Ureter (tissue), 1 donor: Measurements from ENCODE around the gene TBC1D20. TPM values are rescaled to one million over a fixed set of nuclear protein-coding genes. Genes with fewer than 3 reads are reported as not detected.

ENCODE experiments used
- DNase-seq: peaks from one replicate; pipeline ENCODE4 v3.0.0-alpha.2; 2020; ENCODE audit warnings: low spot score
- total RNA-seq: library from RNA; stranded (reverse); gene quantifications from one replicate; pipeline ENCODE4 v1.2.4, GENCODE V29; 2023
- donor health status: DM: yes; HTN: yes; CAD: no.

Gene TBC1D20
- total RNA-seq, 1 donor from 2014 or later: 48.6 TPM

DNA sequence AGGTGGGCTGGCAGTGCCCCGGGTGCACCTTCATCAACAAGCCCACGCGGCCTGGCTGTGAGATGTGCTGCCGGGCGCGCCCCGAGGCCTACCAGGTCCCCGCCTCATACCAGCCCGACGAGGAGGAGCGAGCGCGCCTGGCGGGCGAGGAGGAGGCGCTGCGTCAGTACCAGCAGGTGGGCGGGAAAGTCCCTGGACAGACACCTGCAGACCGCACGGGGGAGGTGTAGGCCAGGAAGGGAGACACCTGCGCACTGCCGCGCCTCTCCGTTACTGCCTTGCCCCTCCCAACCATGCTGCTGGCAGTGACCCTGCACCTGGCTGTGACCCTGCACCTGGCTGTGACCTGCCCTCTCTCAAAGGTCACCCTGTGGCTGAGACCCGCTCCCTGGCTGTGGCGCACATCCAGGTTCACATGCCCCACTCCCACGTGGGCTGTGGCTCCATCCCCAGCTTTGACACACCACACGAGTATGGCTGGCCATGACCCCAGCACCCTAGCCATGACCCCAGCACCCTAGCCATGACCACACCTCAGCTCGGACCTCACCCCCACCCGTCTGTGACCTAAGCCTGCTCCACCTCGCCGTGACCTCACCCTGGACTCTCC, 42.7 kb downstream of the TBC1D20 start:
- no peak for DNase-seq

- no peak for DNase-seq
Observed at GRCh38 chr20:418858-419365, 43.4 kb downstream of the TBC1D20 start.

GRCh38 chr20:417801-418342, 44.5 kb downstream of the TBC1D20 start:
- no peak for DNase-seq

DNA sequence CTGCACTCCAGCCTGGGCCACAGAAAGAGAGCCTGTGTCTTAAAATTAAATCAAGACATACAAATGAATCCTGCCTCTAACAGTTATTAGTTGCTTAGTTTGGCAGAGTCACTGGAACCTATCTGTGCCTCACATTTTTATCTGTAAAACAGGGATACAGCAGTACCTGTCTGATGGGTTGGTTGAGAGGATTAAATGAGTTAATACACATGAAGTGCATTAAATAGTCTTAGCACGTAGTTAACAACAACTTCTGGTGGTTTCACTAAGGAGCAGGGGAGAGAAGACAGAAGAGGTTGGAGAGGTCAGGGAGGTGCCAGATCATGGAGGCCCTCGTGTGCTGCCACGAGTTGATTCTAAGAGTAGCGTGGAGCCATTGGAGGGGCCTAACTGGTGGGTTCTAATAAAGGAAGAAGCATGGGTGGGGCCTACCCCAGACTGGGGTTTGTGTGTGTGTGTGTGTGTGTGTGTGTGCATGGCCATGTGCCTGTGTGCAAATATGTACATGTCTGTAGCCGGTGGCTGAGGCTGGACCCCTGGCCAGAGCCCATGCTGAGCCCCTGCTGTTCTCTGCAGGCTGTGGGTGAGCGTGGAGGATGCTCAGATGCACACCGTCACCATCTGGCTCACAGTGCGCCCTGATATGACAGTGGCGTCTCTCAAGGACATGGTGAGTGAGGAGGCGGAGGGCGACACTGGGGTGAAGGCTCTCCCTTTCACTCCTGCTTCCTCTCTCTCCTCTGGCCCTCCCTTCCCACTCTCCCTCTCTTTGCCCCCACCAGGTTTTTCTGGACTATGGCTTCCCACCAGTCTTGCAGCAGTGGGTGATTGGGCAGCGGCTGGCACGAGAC, 45.2 kb downstream of the TBC1D20 start:
- DNase-seq: no peak

- DNase-seq: no peak
Observed at GRCh38 chr20:415820-416322, 46.5 kb downstream of the TBC1D20 start.

DNA sequence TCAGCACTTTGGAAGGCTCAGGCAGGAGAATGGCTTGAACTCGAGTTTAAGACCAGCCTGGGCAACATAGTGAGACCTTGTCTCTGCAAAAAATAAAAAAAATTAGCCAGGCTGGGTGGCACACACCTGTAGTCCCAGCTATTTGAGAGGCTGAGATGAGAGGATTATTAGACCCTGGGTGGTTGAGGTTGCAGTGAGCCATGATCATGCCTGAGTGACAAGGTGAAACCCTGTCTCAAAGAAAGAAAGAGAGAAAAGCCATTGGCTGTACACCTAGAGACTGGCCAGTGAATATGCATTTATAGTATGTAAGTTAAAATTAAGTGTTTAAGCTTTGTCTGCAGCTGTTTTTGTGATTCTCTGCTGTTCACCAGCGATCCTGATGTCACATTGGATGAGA, 48.2 kb downstream of the TBC1D20 start:
- no peak for DNase-seq

GRCh38 chr20:412081-412480, 50.3 kb downstream of the TBC1D20 start:
- no peak for DNase-seq

DNA sequence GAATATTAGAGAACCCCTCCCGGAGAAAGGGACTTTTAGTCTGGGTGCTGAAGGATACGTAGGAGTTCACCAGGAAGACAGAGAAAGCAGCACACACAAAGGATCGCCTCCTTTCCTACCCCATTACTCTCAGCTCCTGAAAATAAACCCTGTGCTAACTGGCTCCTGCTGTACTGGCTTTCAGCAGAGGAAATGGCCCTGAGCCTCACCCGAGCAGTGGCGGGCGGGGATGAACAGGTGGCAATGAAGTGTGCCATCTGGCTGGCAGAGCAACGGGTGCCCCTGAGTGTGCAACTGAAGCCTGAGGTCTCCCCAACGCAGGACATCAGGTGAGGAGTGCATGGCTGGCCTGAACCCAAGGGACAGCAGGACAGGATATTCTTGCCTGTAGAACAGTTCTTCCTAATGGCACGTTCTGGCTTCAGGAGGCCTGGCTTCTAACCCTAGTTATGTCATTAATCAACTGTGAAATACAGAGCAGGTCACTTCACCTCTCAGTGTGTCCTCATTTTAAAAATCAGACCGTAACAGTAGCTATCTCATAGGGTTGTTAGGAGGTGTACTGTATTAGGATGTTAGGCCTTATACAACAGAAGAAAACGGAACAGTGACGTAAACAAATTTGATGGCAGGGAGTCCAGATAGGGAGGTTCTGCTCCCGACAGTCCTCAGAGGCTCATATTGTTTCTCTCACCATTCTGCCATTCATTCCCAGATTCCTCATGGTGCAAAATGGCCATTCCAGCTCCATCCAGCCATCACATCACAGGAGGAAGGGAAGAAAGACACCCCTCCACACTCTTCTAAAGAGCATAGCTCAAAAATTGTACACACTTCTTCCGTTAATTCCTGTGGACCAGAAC, 52.4 kb downstream of the TBC1D20 start:
- DNase-seq: no peak

DNA sequence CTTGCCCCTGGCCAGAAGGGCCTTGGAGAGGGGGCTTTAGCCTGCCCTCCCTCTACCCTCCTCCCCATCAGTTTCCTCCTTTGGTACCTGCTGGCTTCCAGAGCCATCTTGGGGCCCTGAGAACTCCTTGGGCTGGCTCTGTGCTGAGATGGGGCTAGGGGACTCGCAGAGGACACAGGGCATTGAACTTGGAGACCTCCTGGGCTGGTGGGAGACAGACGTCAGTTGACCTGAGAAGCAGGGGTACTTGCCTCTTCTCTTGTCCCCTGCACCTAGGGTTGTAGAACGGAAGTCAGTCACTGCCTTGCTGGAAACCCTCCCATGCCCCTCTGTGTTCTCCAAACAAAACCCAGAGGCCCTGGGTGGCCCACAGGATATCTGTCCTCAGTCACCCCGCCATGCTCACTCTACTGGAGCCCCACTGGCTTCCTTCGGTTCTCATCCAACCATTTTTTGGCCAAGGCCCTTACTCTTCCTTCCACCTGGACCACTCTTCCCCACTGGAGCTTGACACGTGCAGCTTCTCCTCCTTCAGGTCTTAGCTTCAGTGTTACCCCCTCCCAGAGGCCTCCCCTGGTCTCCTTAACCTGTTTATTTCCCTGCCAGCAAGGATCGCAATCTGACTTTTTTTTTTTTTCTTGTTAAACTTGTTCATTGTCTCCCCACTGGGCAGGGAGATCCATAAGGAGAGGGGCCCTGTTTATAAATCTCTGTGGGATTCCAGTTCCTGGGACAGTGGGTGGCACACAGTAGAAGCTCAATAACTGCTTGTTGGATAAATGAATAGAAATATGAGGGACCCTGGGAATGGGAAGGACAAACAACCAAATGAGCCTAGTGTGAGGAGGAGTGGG, 53.3 kb downstream of the TBC1D20 start:
- DNase-seq: no peak

DNA sequence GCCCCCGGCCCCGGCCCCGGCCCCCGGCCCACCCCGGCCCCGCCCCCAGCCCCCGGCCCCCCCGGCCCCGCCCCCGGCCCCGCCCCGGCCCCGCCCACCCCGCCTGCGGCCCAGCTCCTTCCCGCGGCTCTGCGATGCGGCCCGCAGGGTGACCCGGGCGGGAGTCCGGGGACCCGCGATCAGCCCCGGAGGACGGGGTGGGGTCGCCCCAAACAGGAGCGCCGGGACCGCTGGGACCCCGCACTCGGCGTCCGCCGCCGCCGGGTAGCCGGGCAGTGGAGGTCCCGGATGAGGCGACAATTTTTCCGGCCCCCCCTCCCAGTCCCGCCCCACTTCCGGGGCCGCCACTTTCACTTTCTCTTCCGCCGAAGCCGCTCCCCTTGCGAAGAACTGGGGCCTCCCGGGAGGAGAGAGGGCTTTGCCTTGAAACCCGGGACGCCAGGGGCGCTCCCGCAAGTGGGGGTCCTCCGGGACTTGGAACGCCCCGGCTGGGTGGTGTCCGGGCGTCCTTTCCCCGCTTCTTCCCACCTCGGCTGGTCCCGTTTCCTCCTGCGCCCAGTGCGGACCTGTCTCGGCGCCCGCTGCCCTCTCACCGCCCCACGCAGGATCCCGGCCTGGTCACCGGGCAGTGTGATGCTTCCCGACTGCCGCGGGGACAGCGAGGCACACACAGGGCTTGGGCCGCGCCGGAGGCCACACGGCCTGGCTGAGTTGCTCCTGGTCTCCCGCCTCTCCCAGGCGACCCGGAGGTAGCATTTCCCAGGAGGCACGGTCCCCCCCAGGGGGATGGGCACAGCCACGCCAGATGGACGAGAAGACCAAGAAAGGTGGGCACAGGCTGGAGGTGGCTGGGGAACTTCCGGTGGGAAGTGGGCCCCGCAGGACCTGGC, 54.1 kb downstream of the TBC1D20 start, which contains the start of gene RBCK1:
TSS of gene RBCK1 (plus strand) at position 347 of the 890 bp plus-strand sequence. CDS start at position 806, 459 bp downstream.
- DNase-seq: peak; percentile 90

- peak; percentile 76 for DNase-seq
Observed at GRCh38 chr20:407133-407952, 55.0 kb downstream of the TBC1D20 start.

- no peak for DNase-seq
Observed at GRCh38 chr20:406200-407132, 55.9 kb downstream of the TBC1D20 start.

- no peak for DNase-seq
Observed at GRCh38 chr20:404088-404487, 58.2 kb downstream of the TBC1D20 start.

DNA sequence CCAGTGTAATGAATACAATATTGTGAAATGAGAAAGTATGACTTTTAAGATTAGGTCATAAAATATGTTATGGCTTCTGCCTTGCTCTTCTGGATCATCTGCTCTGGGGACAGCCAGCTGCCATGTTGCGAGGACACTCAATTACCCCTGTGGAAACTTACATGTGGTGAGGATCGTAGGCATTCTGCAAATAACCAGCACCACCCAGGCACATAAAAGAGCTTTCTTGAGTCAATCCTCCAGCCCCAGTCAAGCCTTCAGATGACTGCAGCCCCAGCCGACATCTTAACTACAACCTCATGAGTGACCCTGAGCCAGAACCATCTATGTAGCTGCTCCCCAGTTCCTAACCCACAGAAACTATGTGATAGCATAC, 58.8 kb downstream of the TBC1D20 start:
- no peak for DNase-seq

GRCh38 chr20:402898-403581, 59.3 kb downstream of the TBC1D20 start:
- DNase-seq: no peak

GRCh38 chr20:402496-402885, 59.8 kb downstream of the TBC1D20 start:
- DNase-seq: no peak
